Stimulated activated naive CD8-positive, alpha-beta T cell treated with anti-CD3 and anti-CD28 coated beads, Interleukin-15, Interleukin-2, amounts not matched to agents 100 U/mL and 50 U/mL, for 24 hours (primary cell): ENCODE data around the gene NARS2.

Source experiments
- ATAC-seq: fragments of 150-1000 bp; cut with Tn5 transposase; one replicate; pipeline ENCODE4 v1.10.0; 2021
- DNase-seq: peaks from one replicate; pipeline ENCODE4 v3.0.0; 2021

Gene NARS2

GRCh38 chr11:78414321-78415051 is 160.2 kb downstream of the NARS2 start:
- DNase-seq (no peak), ATAC-seq (no peak)

GRCh38 chr11:78408619-78409018 is 166.0 kb downstream of the NARS2 start:
- no peak for ATAC-seq
- DNase-seq, result no peak

- no peak for DNase-seq
- ATAC-seq, result no peak
Measured at GRCh38 chr11:78406568-78407196, 168.0 kb downstream of the NARS2 start.

- DNase-seq, result no peak
- ATAC-seq, result no peak
Measured at GRCh38 chr11:78405805-78406204, 168.9 kb downstream of the NARS2 start.

- DNase-seq, result no peak
- no peak for ATAC-seq
Measured at GRCh38 chr11:78403781-78404180, 170.9 kb downstream of the NARS2 start.

- ATAC-seq (no peak), DNase-seq (no peak)
Measured at GRCh38 chr11:78402847-78403246, 171.8 kb downstream of the NARS2 start.

- DNase-seq (no peak), ATAC-seq (no peak)
Measured at GRCh38 chr11:78400702-78401101, 174.0 kb downstream of the NARS2 start.

- no peak for ATAC-seq
- no peak for DNase-seq
Measured at GRCh38 chr11:78400116-78400515, 174.5 kb downstream of the NARS2 start.

- no peak for DNase-seq
Measured at GRCh38 chr11:78399136-78399535, 175.5 kb downstream of the NARS2 start.

GRCh38 chr11:78398715-78399114 is 175.9 kb downstream of the NARS2 start:
- no peak for DNase-seq
- ATAC-seq, result no peak

More at GRCh38 chr11:78399136-78399535, 175.5 kb downstream of the NARS2 start:
- ATAC-seq, result no peak

GRCh38 chr11:78397398-78397797 is 177.3 kb downstream of the NARS2 start:
- DNase-seq, result no peak
- ATAC-seq, result peak; percentile 71

GRCh38 chr11:78395597-78395996 is 179.1 kb downstream of the NARS2 start:
- ATAC-seq, result no peak
- DNase-seq, result no peak

GRCh38 chr11:78392854-78393253 is 181.8 kb downstream of the NARS2 start:
- no peak for DNase-seq
- ATAC-seq, result no peak

GRCh38 chr11:78391424-78391823 is 183.2 kb downstream of the NARS2 start:
- no peak for DNase-seq
- ATAC-seq, result no peak

- ATAC-seq (no peak), DNase-seq (no peak)
Measured at GRCh38 chr11:78390809-78391208, 183.9 kb downstream of the NARS2 start.

GRCh38 chr11:78386215-78386941 is 188.3 kb downstream of the NARS2 start:
- no peak for ATAC-seq
- no peak for DNase-seq
